ENCODE results near the gene ZNF385C.

- no peak for TF ChIP-seq CTCF (IDR thresholded peaks at IDR 0.05; ENCODE audit: low read depth, low read length, missing input control)
- no peak for TF ChIP-seq HNF4G (IDR thresholded peaks at IDR 0.05)
- no peak for TF ChIP-seq RAD21 (IDR thresholded peaks at IDR 0.05)
- no peak for TF ChIP-seq TAF1 (conservative IDR thresholded peaks at IDR 0.05)
- no peak for TF ChIP-seq JUND (IDR thresholded peaks at IDR 0.05)
- TF ChIP-seq MAX (IDR thresholded peaks at IDR 0.05): no peak
- no peak for TF ChIP-seq EGR1 (IDR thresholded peaks at IDR 0.05; ENCODE audit: low read depth in 2 of 2)
- TF ChIP-seq ATF3 (IDR thresholded peaks at IDR 0.05): no peak
Measured at GRCh38 chr17:42132941-42133340, 34.7 kb upstream of the ZNF385C start.
